PC-9 (cell line): ENCODE data around the gene ORC4. TPM values are rescaled to one million over a fixed set of nuclear protein-coding genes. Genes with fewer than 3 reads are reported as not detected.

Source experiments
- BruUV-seq: library from RNA; stranded (reverse); fragments of 400-500 nt; replicated peaks from 2 replicates; lab custom pipeline; 2021; lab: Mats Ljungman, UMichigan
- CTCF ChIA-PET: fragments of 300-600 bp; sonication (Branson Sonifier 250); formaldehyde crosslinking; loops from one replicate; lab custom pipeline; 2022; ENCODE audit warnings: antibody characterized with exemption; lab: Charles Lee
- POLR2A ChIA-PET: fragments of 300-600 bp; sonication (Branson Sonifier 250); formaldehyde crosslinking; loops from one replicate; lab custom pipeline; 2022; ENCODE audit warnings: antibody characterized with exemption; ENCODE audit not compliant: unreplicated experiment; lab: Charles Lee
- DNase-seq, 2 experiments: peaks; one replicate each; pipeline versions ENCODE4 v3.0.0 to v3.0.0-alpha.2; 2015 to 2022; ENCODE audit warnings: mixed read lengths in 1 of 2
- H2AFZ ChIP-seq: fragments of 200-600 bp; sonication (generic); 2 replicates; pipeline ENCODE4 v1.8.1; 2017; ENCODE audit warnings: antibody characterized with exemption
- H3F3A ChIP-seq: fragments of 200-600 bp; sonication (generic); 2 replicates; pipeline ENCODE4 v1.8.1; 2017; ENCODE audit warnings: antibody characterized with exemption, mild to moderate bottlenecking, low read depth; ENCODE audit not compliant: insufficient read depth
- H3K27ac ChIP-seq: fragments of 200-600 bp; sonication (generic); 2 replicates; pipeline ENCODE4 v1.6.1; 2016; ENCODE audit warnings: mixed run types
- H3K27me3 ChIP-seq: fragments of 200-600 bp; sonication (generic); 2 replicates; pipeline ENCODE4 v1.6.1; 2016; ENCODE audit warnings: low read depth, mixed run types; ENCODE audit not compliant: insufficient read depth
- H3K36me3 ChIP-seq: fragments of 200-600 bp; sonication (generic); 2 replicates; pipeline ENCODE4 v1.6.1; 2016; ENCODE audit warnings: low read depth, mixed run types
- H3K4me1 ChIP-seq: fragments of 200-600 bp; sonication (generic); replicated peaks from 2 replicates; pipeline ENCODE4 v1.6.1; 2016; ENCODE audit warnings: mixed run types; ENCODE audit not compliant: insufficient read depth
- H3K4me2 ChIP-seq: fragments of 200-600 bp; sonication (generic); 2 replicates; pipeline ENCODE4 v1.6.1; 2017; ENCODE audit warnings: mixed run types
- H3K4me3 ChIP-seq: fragments of 200-600 bp; sonication (generic); 2 replicates; pipeline ENCODE4 v1.6.1; 2016; ENCODE audit warnings: mixed run types
- H3K79me2 ChIP-seq: fragments of 200-600 bp; sonication (generic); 2 replicates; pipeline ENCODE4 v1.6.1; 2017; ENCODE audit warnings: low read depth, mixed run types
- H3K9me2 ChIP-seq: fragments of 200-600 bp; sonication (generic); 2 replicates; pipeline ENCODE4 v1.8.1; 2017; ENCODE audit warnings: mild to moderate bottlenecking; ENCODE audit not compliant: insufficient read depth
- H3K9me3 ChIP-seq: fragments of 200-600 bp; sonication (generic); 2 replicates; pipeline ENCODE4 v1.8.1; 2016; ENCODE audit warnings: low read depth; ENCODE audit not compliant: insufficient read depth
- H4K20me1 ChIP-seq: fragments of 200-600 bp; sonication (generic); 2 replicates; pipeline ENCODE4 v1.8.1; 2017; ENCODE audit not compliant: insufficient read depth
- EZH2 ChIP-seq: fragments of 200-600 bp; sonication (generic); IDR thresholded peaks from 2 replicates; pipeline ENCODE4 v1.8.0; 2017; ENCODE audit warnings: antibody characterized with exemption, low read depth
- intact Hi-C: fragments of 100-400 bp; cut with micrococcal nuclease; formaldehyde crosslinking; loops from one replicate; pipeline ENCODE4 v1.10.0; 2022; ENCODE audit not compliant: unreplicated experiment
- total RNA-seq: library from RNA; stranded (reverse); gene quantifications from 2 replicates; pipeline ENCODE4 v1.2.3, GENCODE V29; 2021
- TF ChIP-seq, protein P1 (sequence below): fragments of 200-600 bp; sonication (generic); conservative IDR thresholded peaks from 2 replicates; pipeline ENCODE4 v1.6.1; 2017; ENCODE audit warnings: mixed run types, antibody characterized with exemption, mild to moderate bottlenecking, moderate library complexity

ORC4 gene
- total RNA-seq, 1 experiment from 2014 or later = 44.2 TPM

DNA sequence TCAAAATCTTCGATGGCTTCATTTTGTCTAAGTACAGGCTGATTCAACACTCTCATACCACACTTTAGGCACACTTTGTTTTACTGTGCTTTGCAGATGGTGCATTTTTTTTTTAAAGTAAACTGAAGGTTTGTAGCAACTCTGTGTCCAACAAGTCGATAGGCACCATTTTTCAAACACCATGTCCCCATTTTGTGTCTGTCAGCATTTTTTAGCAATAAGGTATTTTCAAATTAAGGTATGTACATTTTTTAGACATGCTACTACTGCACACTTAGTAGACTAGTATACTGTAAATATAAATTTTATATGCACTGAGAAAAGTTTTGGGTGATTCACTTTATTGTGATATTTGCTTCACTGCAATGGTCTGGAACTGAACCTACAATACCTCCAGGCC, 44.4 kb downstream of the ORC4 start:
- Histone ChIP-seq H3K9me3 (no peaks in the 10 kb centered on the region), H3K4me1 (no peaks in the 10 kb centered on the region), H3K79me2 (peaks cover 25% of the 10 kb centered on the region; the same call in 1 of the 2 replicates), H3K27me3 (no peaks in the 10 kb centered on the region), H2AFZ (no peak overlapping the region), H4K20me1 (no peaks in the 10 kb centered on the region), H3K27ac (no peak overlapping the region), H3K36me3 (no peaks in the 10 kb centered on the region), H3K4me2 (no peak overlapping the region), H3K4me3 (no peak overlapping the region), H3K9me2 (no peaks in the 10 kb centered on the region), H3F3A (no peaks in the 10 kb centered on the region)
- CTCF ChIA-PET = no interaction called here
- TF ChIP-seq EZH2 = no peak
- TF ChIP-seq, protein P1, sequence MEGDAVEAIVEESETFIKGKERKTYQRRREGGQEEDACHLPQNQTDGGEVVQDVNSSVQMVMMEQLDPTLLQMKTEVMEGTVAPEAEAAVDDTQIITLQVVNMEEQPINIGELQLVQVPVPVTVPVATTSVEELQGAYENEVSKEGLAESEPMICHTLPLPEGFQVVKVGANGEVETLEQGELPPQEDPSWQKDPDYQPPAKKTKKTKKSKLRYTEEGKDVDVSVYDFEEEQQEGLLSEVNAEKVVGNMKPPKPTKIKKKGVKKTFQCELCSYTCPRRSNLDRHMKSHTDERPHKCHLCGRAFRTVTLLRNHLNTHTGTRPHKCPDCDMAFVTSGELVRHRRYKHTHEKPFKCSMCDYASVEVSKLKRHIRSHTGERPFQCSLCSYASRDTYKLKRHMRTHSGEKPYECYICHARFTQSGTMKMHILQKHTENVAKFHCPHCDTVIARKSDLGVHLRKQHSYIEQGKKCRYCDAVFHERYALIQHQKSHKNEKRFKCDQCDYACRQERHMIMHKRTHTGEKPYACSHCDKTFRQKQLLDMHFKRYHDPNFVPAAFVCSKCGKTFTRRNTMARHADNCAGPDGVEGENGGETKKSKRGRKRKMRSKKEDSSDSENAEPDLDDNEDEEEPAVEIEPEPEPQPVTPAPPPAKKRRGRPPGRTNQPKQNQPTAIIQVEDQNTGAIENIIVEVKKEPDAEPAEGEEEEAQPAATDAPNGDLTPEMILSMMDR = no peak
- POLR2A ChIA-PET = no interaction called here
- DNase-seq = no peak
- no TSS peak for BruUV-seq
- intact Hi-C loops = no loop called here

- H3K27ac ChIP-seq = no peak overlapping the region
- no peak overlapping the region for H2AFZ ChIP-seq
- H3K36me3 ChIP-seq = no peaks in the 10 kb centered on the region
- TF ChIP-seq, protein P1 = no peak
- no peak for TF ChIP-seq EZH2
- H3K27me3 ChIP-seq = no peaks in the 10 kb centered on the region
- ChIA-PET CTCF (no interaction called here), POLR2A (no interaction called here)
- H3K4me1 ChIP-seq = no peaks in the 10 kb centered on the region
- no TSS peak for BruUV-seq
- no peak overlapping the region for H3K4me2 ChIP-seq
- H3F3A ChIP-seq = no peaks in the 10 kb centered on the region
- H4K20me1 ChIP-seq = no peaks in the 10 kb centered on the region
- intact Hi-C loops = no loop called here
- DNase-seq = no peak
- no peaks in the 10 kb centered on the region for H3K9me3 ChIP-seq
- no peaks in the 10 kb centered on the region for H3K9me2 ChIP-seq
- H3K4me3 ChIP-seq = no peak overlapping the region
- 0 out of 2 replicates have a peak, but pooled peaks cover 3% of the 10 kb centered on the region for H3K79me2 ChIP-seq
These were observed 52.0 kb downstream of the ORC4 start for GRCh38 chr2:147968571-147968970.

DNA sequence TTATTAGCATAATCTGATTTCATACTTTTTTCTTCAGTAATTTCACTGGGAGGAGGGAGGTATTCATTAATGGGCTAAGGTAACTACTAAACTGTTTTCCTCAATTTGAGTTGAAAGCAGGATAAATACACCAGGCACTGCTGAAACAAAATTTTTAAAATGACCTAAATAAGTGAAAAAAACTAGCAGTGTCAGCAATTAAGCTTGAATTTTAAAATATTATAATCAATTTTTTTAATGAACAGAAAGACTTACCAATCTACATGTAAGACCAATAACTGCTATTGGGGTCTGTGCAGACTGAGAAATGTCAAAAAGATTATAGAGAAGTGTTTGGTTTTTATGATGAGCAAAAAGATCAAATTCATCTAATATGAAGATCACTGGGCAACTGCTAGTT, 68.4 kb downstream of the ORC4 start:
- ChIA-PET POLR2A (no interaction called here), CTCF (no interaction called here)
- Histone ChIP-seq H3K9me3 (no peaks in the 10 kb centered on the region), H3K4me2 (no peak overlapping the region), H3K4me3 (no peak overlapping the region), H4K20me1 (no peaks in the 10 kb centered on the region), H3K27ac (no peak overlapping the region), H3K36me3 (no peaks in the 10 kb centered on the region), H3K9me2 (no peaks in the 10 kb centered on the region), H3F3A (no peaks in the 10 kb centered on the region), H3K4me1 (no peaks in the 10 kb centered on the region), H3K79me2 (no peaks in the 10 kb centered on the region), H3K27me3 (no peaks in the 10 kb centered on the region), H2AFZ (no peak overlapping the region)
- intact Hi-C loops = no loop called here
- BruUV-seq = no TSS peak
- no peak for DNase-seq
- no peak for TF ChIP-seq EZH2
- TF ChIP-seq, protein P1 = no peak
